Stomach smooth muscle (tissue), 2 donors: ENCODE results near the gene SGCD.

Experiments
- H3K27ac ChIP-seq: one replicate; pipeline ENCODE4 v1.7.0; 2013; ENCODE audit warnings: mild to moderate bottlenecking, low read length, inconsistent platforms
- H3K27me3 ChIP-seq, 2 donors: one replicate each; pipeline ENCODE4 v1.7.0; 2013; ENCODE audit warnings: low read length in 2 of 2; ENCODE audit not compliant: insufficient read depth in 2 of 2, control insufficient read depth in 1 of 2
- H3K36me3 ChIP-seq, 2 donors: one replicate each; pipeline ENCODE4 v1.7.0; 2013; ENCODE audit warnings: low read length in 2 of 2; ENCODE audit not compliant: control insufficient read depth in 2 of 2, insufficient read depth in 2 of 2
- H3K4me1 ChIP-seq: one replicate; pipeline ENCODE4 v1.7.0; 2013; ENCODE audit warnings: low read length; ENCODE audit not compliant: control insufficient read depth, insufficient read depth
- H3K4me3 ChIP-seq, 2 donors: one replicate each; pipeline ENCODE4 v1.7.0; 2013; ENCODE audit warnings: low read length in 2 of 2
- H3K9ac ChIP-seq, 2 donors: one replicate each; pipeline ENCODE4 v1.7.0; 2013; ENCODE audit warnings: low read length in 2 of 2, mild to moderate bottlenecking in 1 of 2
- H3K9me3 ChIP-seq, 2 donors: one replicate each; pipeline ENCODE4 v1.7.0; 2013; ENCODE audit warnings: low read length in 2 of 2; ENCODE audit not compliant: control insufficient read depth in 2 of 2
- donor health status: healthy.
- donor health status: Pancreatic carcinoma.

The SGCD gene

DNA sequence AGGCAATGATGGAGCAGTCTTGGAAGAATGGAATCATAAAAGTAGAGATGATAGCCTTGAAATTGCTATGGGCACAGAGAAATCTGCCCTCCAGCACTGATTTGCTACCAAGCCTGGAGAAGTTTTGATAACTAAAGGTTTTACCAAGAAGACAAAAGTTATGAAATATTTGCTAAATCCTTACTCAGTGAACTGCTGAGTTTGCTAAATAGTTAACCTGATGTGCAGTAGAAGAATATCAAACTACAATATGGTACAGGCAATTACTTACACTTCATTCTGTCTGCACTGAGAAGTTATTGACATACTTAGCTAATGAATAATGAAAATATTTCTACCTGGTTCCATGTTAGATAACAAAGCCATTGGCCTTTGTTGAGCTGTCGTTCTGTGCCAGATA is 124.5 kb downstream of the SGCD start:
- Histone ChIP-seq H3K36me3 (no peaks in the 10 kb centered on the region), H3K27me3 (no peaks in the 10 kb centered on the region), H3K27ac (no peak overlapping the region), H3K4me1 (peaks cover 2% of the 10 kb centered on the region), H3K4me3 (no peak overlapping the region), H3K9me3 (no peaks in the 10 kb centered on the region), H3K9ac (no peak overlapping the region)

GRCh38 chr5:156456857-156457256 is 129.9 kb downstream of the SGCD start:
- H3K9ac ChIP-seq: no peak overlapping the region
- H3K9me3 ChIP-seq: no peaks in the 10 kb centered on the region
- no peaks in the 10 kb centered on the region for H3K4me1 ChIP-seq
- no peak overlapping the region for H3K27ac ChIP-seq
- no peaks in the 10 kb centered on the region for H3K36me3 ChIP-seq
- H3K4me3 ChIP-seq: no peak overlapping the region
- H3K27me3 ChIP-seq: no peaks in the 10 kb centered on the region

GRCh38 chr5:156459812-156460385 is 132.9 kb downstream of the SGCD start:
- H3K27me3 ChIP-seq: no peaks in the 10 kb centered on the region
- H3K36me3 ChIP-seq: no peaks in the 10 kb centered on the region
- H3K27ac ChIP-seq: no peak overlapping the region
- no peak overlapping the region for H3K9ac ChIP-seq
- no peaks in the 10 kb centered on the region for H3K9me3 ChIP-seq
- no peak overlapping the region for H3K4me3 ChIP-seq
- no peaks in the 10 kb centered on the region for H3K4me1 ChIP-seq

GRCh38 chr5:156460471-156460870 is 133.5 kb downstream of the SGCD start:
- H3K4me1 ChIP-seq: no peaks in the 10 kb centered on the region
- H3K9me3 ChIP-seq: no peaks in the 10 kb centered on the region
- no peaks in the 10 kb centered on the region for H3K36me3 ChIP-seq
- no peak overlapping the region for H3K27ac ChIP-seq
- H3K9ac ChIP-seq: no peak overlapping the region
- no peak overlapping the region for H3K4me3 ChIP-seq
- no peaks in the 10 kb centered on the region for H3K27me3 ChIP-seq

DNA sequence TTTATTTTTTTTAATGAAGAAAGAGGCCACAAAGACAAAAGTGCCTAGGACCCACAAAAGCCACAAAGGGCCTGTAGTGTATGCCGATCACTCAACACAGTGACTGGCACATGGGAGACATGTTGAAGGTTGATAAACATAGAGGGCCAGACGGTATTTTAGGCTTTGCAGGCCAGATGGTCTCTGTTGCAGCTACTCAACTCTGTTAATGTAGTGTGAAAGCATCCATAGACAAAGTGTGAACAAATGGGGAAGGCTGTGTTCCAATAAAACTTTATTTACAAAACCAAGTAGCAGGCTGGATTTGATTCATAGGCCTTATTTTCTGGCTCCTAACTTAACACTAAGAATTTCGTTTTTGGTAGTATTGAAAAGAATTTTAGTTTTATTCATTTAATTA is 139.9 kb downstream of the SGCD start:
- Histone ChIP-seq H3K9ac (no peak overlapping the region), H3K36me3 (no peaks in the 10 kb centered on the region), H3K27me3 (no peaks in the 10 kb centered on the region), H3K27ac (no peak overlapping the region), H3K4me1 (no peaks in the 10 kb centered on the region), H3K4me3 (no peak overlapping the region), H3K9me3 (no peaks in the 10 kb centered on the region)

DNA sequence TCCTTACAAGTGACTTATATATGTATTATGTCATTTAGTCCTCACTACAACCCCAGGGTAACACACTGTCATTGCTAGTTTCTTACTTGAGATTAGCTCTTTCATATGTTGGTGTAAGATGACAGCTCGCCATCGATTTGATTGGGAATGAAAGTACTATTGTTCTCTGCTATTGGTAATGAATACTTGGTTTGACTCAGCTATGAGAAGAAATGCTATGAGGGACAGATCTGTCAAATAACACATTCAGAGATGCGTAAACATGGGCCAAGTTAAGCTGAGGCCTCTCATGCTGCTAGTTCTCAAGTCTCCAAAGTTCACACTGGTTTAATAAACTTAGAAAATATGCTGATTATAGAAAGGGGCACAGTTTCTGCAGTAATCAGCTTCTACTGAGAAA is 142.7 kb downstream of the SGCD start:
- Histone ChIP-seq H3K9ac (no peak overlapping the region), H3K4me1 (peaks cover 12% of the 10 kb centered on the region), H3K27me3 (no peaks in the 10 kb centered on the region), H3K9me3 (no peaks in the 10 kb centered on the region), H3K27ac (no peak overlapping the region), H3K36me3 (no peaks in the 10 kb centered on the region), H3K4me3 (no peak overlapping the region)

DNA sequence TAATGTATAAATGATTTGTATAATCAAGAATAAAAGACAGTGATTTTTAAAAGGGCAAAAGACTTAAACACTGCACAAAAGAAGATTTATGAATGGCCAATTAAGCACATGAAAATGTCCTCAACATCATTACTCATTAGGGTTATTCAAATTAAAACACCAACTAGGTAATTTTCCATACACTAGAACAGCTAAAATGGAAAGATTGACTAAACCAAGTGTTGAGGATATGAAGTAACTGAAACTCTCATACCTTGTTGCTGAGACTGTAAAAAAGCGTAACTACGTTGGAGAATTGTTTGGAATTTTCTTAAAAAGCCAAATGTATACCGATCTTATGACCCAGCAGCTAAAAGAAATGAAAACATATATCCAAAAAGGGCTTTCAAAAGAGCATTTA is 144.9 kb downstream of the SGCD start:
- no peak overlapping the region for H3K27ac ChIP-seq

GRCh38 chr5:156473269-156473908 is 146.4 kb downstream of the SGCD start:
- peak overlapping the region; percentile 42 for H3K27ac ChIP-seq
- no peaks in the 10 kb centered on the region for H3K36me3 ChIP-seq
- no peaks in the 10 kb centered on the region for H3K27me3 ChIP-seq
- H3K4me1 ChIP-seq: peaks cover 22% of the 10 kb centered on the region
- no peaks in the 10 kb centered on the region for H3K9me3 ChIP-seq
- H3K9ac ChIP-seq: no peak overlapping the region
- no peak overlapping the region for H3K4me3 ChIP-seq

More for the DNA sequence above, 144.9 kb downstream of the SGCD start:
- H3K9me3 ChIP-seq: no peaks in the 10 kb centered on the region
- no peak overlapping the region for H3K4me3 ChIP-seq
- peaks cover 22% of the 10 kb centered on the region for H3K4me1 ChIP-seq
- H3K36me3 ChIP-seq: no peaks in the 10 kb centered on the region
- H3K27me3 ChIP-seq: no peaks in the 10 kb centered on the region
- no peak overlapping the region for H3K9ac ChIP-seq

GRCh38 chr5:156474251-156474650 is 147.3 kb downstream of the SGCD start:
- Histone ChIP-seq H3K27ac (peak overlapping the region; percentile 42), H3K9ac (no peak overlapping the region), H3K9me3 (no peaks in the 10 kb centered on the region), H3K27me3 (no peaks in the 10 kb centered on the region), H3K4me1 (peaks cover 22% of the 10 kb centered on the region), H3K4me3 (no peak overlapping the region), H3K36me3 (no peaks in the 10 kb centered on the region)

GRCh38 chr5:156475182-156476157 is 148.5 kb downstream of the SGCD start:
- no peaks in the 10 kb centered on the region for H3K27me3 ChIP-seq
- H3K4me1 ChIP-seq: peaks cover 22% of the 10 kb centered on the region
- peaks cover 2 to 3% of the 10 kb centered on the region in 2 donors for H3K36me3 ChIP-seq
- peak overlapping the region in 1 of 2 donors; percentile 17 for H3K4me3 ChIP-seq
- H3K9me3 ChIP-seq: no peaks in the 10 kb centered on the region
- H3K27ac ChIP-seq: peak overlapping the region; percentile 8
- no peak overlapping the region for H3K9ac ChIP-seq
